ENCODE data around the gene CCDC17. TPM values are rescaled to one million over a fixed set of nuclear protein-coding genes. Genes with fewer than 3 reads are reported as not detected.

The CCDC17 gene
- total and polyA plus RNA-seq, 3 donors from 2014 or later, result 3.8 to 5.0 (median 4.4) TPM

DNA sequence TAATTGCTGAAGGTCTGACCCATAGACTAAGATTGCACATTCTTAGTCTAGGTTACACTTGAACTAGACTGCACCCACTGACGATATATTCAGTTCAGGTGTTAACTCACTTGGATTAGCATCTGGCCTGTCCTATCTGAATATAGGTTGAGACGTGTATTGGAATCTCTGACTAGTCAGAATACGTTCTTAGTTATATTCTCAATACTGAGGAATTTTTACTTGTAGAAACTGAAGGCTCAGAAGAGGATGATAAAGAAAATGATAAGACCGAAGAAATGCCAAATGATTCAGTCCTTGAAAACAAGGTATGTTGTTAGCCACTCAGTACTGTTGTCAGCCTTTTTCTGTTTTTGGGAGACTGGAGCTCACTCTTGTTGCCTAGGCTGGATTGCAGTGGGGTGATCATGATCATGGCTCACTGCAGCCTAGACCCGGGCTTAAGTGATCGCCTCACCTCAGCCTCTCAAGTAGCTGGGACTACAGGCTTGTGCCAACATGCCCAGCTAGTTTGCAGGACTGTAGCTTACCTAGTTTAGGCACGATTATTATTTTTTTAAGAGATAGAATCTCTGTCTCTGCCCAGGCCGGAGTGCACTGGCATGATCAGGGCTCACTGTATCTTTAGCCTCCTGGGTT, 10.8 kb downstream of the CCDC17 start:
- TF ChIP-seq, protein P1, sequence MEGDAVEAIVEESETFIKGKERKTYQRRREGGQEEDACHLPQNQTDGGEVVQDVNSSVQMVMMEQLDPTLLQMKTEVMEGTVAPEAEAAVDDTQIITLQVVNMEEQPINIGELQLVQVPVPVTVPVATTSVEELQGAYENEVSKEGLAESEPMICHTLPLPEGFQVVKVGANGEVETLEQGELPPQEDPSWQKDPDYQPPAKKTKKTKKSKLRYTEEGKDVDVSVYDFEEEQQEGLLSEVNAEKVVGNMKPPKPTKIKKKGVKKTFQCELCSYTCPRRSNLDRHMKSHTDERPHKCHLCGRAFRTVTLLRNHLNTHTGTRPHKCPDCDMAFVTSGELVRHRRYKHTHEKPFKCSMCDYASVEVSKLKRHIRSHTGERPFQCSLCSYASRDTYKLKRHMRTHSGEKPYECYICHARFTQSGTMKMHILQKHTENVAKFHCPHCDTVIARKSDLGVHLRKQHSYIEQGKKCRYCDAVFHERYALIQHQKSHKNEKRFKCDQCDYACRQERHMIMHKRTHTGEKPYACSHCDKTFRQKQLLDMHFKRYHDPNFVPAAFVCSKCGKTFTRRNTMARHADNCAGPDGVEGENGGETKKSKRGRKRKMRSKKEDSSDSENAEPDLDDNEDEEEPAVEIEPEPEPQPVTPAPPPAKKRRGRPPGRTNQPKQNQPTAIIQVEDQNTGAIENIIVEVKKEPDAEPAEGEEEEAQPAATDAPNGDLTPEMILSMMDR (IDR thresholded peaks at IDR 0.05), result no peak
- no peak for TF ChIP-seq POLR2A (IDR thresholded peaks at IDR 0.05)
- DNase-seq, result no peak
- H3K27me3 ChIP-seq, result no peaks in the 10 kb centered on the region
- WGBS, 2 donors, result 81 to 86% methylated on average over 8 of the region's 8 CpGs
- no peaks in the 10 kb centered on the region for H3K36me3 ChIP-seq (ENCODE audit: low read depth, missing control alignments)
- H3K4me3 ChIP-seq, result no peak overlapping the region
- no peak overlapping the region for H3K27ac ChIP-seq
- H3K9me3 ChIP-seq, result no peaks in the 10 kb centered on the region
- intact Hi-C loops (cut with DNase I; ENCODE audit: low total_unique reads), result no loop called here
- H3K4me1 ChIP-seq, result no peaks in the 10 kb centered on the region

GRCh38 chr1:45610589-45611226, 13.1 kb downstream of the CCDC17 start:
- Histone ChIP-seq H3K36me3 (ENCODE audit: low read depth, missing control alignments) (no peaks in the 10 kb centered on the region), H3K4me1 (no peaks in the 10 kb centered on the region), H3K9me3 (no peaks in the 10 kb centered on the region), H3K27ac (no peak overlapping the region), H3K27me3 (no peaks in the 10 kb centered on the region), H3K4me3 (no peak overlapping the region)
- intact Hi-C loops (cut with DNase I; ENCODE audit: low total_unique reads), result no loop called here
- no peak for DNase-seq
- WGBS, 2 donors, result 91 to 95% methylated on average over 10 of the region's 10 CpGs
- TF ChIP-seq, protein P1 (IDR thresholded peaks at IDR 0.05), result no peak
- TF ChIP-seq POLR2A (IDR thresholded peaks at IDR 0.05), result no peak

GRCh38 chr1:45608175-45609156, 15.4 kb downstream of the CCDC17 start:
- DNase-seq, result no peak
- intact Hi-C loops (cut with DNase I; ENCODE audit: low total_unique reads), result no loop called here
- no peak overlapping the region for H3K4me3 ChIP-seq
- 84 to 89% methylated on average over 5 of the region's 5 CpGs for WGBS, 2 donors
- H3K27ac ChIP-seq, result no peak overlapping the region
- no peaks in the 10 kb centered on the region for H3K9me3 ChIP-seq
- no peaks in the 10 kb centered on the region for H3K4me1 ChIP-seq
- H3K36me3 ChIP-seq (ENCODE audit: low read depth, missing control alignments), result no peaks in the 10 kb centered on the region
- H3K27me3 ChIP-seq, result no peaks in the 10 kb centered on the region
- TF ChIP-seq POLR2A (IDR thresholded peaks at IDR 0.05), result no peak
- TF ChIP-seq, protein P1 (IDR thresholded peaks at IDR 0.05), result no peak

GRCh38 chr1:45607404-45608074, 16.3 kb downstream of the CCDC17 start:
- Histone ChIP-seq H3K4me3 (no peak overlapping the region), H3K4me1 (no peaks in the 10 kb centered on the region), H3K9me3 (no peaks in the 10 kb centered on the region), H3K27ac (no peak overlapping the region), H3K36me3 (ENCODE audit: low read depth, missing control alignments) (no peaks in the 10 kb centered on the region), H3K27me3 (no peaks in the 10 kb centered on the region)
- WGBS, 2 donors, result 76 to 78% methylated on average over 6 of the region's 6 CpGs
- no peak for TF ChIP-seq POLR2A (IDR thresholded peaks at IDR 0.05)
- TF ChIP-seq, protein P1 (IDR thresholded peaks at IDR 0.05), result no peak
- DNase-seq, result no peak
- intact Hi-C loops (cut with DNase I; ENCODE audit: low total_unique reads), result no loop called here

Data from testis (tissue), 3 donors.